Liver (tissue), 9 donors: ENCODE data around the gene ZNF354C. TPM values are rescaled to one million over a fixed set of nuclear protein-coding genes. Genes with fewer than 3 reads are reported as not detected.

ENCODE experiments used
- DNase-seq: peaks from one replicate; pipeline ENCODE4 v3.0.0-alpha.2; 2017; ENCODE audit warnings: low spot score
- H3K27ac ChIP-seq, 2 donors: one replicate each; pipeline ENCODE4 v1.7.0; 2013; ENCODE audit warnings: inconsistent platforms in 2 of 2, low read length in 2 of 2, control low read depth in 1 of 2, low read depth in 1 of 2, mild to moderate bottlenecking in 1 of 2
- H3K27me3 ChIP-seq, 4 donors: one replicate each; pipeline versions ENCODE4 v1.6.1 to v1.7.0; 2013; ENCODE audit warnings: low read length in 3 of 4, inconsistent platforms in 1 of 4, mild to moderate bottlenecking in 1 of 4, moderate library complexity in 1 of 4; ENCODE audit not compliant: control insufficient read depth in 4 of 4, insufficient read depth in 4 of 4
- H3K36me3 ChIP-seq, 4 donors: one replicate each; pipeline versions ENCODE4 v1.6.1 to v1.7.0; 2013; ENCODE audit warnings: low read length in 3 of 4, mild to moderate bottlenecking in 3 of 4, low read depth in 1 of 4, moderate library complexity in 1 of 4; ENCODE audit not compliant: control insufficient read depth in 4 of 4, insufficient read depth in 3 of 4
- H3K4me1 ChIP-seq, 4 donors: one replicate each; pipeline versions ENCODE4 v1.6.1 to v1.7.0; 2013; ENCODE audit warnings: low read length in 3 of 4, mild to moderate bottlenecking in 3 of 4, moderate library complexity in 1 of 4; ENCODE audit not compliant: control insufficient read depth in 4 of 4, insufficient read depth in 4 of 4
- H3K4me3 ChIP-seq, 3 donors: one replicate each; pipeline versions ENCODE4 v1.6.1 to v1.7.0; 2013; ENCODE audit warnings: low read length in 3 of 3, control low read depth in 1 of 3, low read depth in 1 of 3, mild to moderate bottlenecking in 1 of 3
- H3K9ac ChIP-seq, 2 donors: one replicate each; pipeline ENCODE4 v1.7.0; 2013; ENCODE audit warnings: low read length in 2 of 2, mild to moderate bottlenecking in 2 of 2, moderate library complexity in 2 of 2, control low read depth in 1 of 2, low read depth in 1 of 2
- H3K9me3 ChIP-seq, 4 donors: one replicate each; pipeline versions ENCODE4 v1.6.1 to v1.7.0; 2013; ENCODE audit warnings: low read length in 3 of 4; ENCODE audit not compliant: control insufficient read depth in 4 of 4
- ATF3 ChIP-seq: IDR thresholded peaks from 2 replicates; pipeline ENCODE4 v1.6.1; 2016; ENCODE audit warnings: antibody characterized with exemption
- GABPA ChIP-seq, 2 donors: IDR thresholded peaks in 1 of 2; conservative IDR thresholded peaks in 1 of 2; 2 replicates each; pipeline ENCODE4 v1.6.1; 2016; ENCODE audit warnings: antibody characterized with exemption in 2 of 2, mild to moderate bottlenecking in 1 of 2, moderate library complexity in 1 of 2
- HNF4A ChIP-seq, 2 donors: conservative IDR thresholded peaks; 2 replicates each; pipeline ENCODE4 v1.6.1; 2016; ENCODE audit warnings: antibody characterized with exemption in 2 of 2, mild to moderate bottlenecking in 2 of 2
- HNF4G ChIP-seq: IDR thresholded peaks from 2 replicates; pipeline ENCODE4 v1.6.1; 2016; ENCODE audit warnings: antibody characterized with exemption
- JUND ChIP-seq, 2 donors: IDR thresholded peaks; 2 replicates each; pipeline ENCODE4 v1.6.1; 2016; ENCODE audit warnings: antibody characterized with exemption in 2 of 2
- MAX ChIP-seq: IDR thresholded peaks from 2 replicates; pipeline ENCODE4 v1.6.1; 2016; ENCODE audit warnings: antibody characterized with exemption
- REST ChIP-seq: IDR thresholded peaks from 2 replicates; pipeline ENCODE4 v1.6.1; 2016; ENCODE audit warnings: antibody characterized with exemption, mild to moderate bottlenecking
- RXRA ChIP-seq, 2 donors: IDR thresholded peaks; 2 replicates each; pipeline ENCODE4 v1.6.1; 2017 to 2018; ENCODE audit warnings: antibody characterized with exemption in 2 of 2, mild to moderate bottlenecking in 1 of 2
- YY1 ChIP-seq: IDR thresholded peaks from 2 replicates; pipeline ENCODE4 v1.6.1; 2016; ENCODE audit warnings: antibody characterized with exemption, mild to moderate bottlenecking
- WGBS: extraction: QIAGEN DNeasy Blood & Tissue Kit; methylation state at CpG from one replicate; pipeline ENCODE4 v1.1.7; 2013; 5-methylcytosine and 5-hydroxymethylcytosine counted together
- polyA plus RNA-seq, 2 donors: library from polyadenylated mRNA; stranded (reverse) in 1 of 2; unstranded in 1 of 2; fragments of 200-250 nt in 1 of 2; fragments of >200 nt in 1 of 2; fragmentation: Nextera tagmentation in 1 of 2; extraction: Ambion mirVana in 1 of 2; gene quantifications; one replicate each; pipeline versions ENCODE4 v1.2.1 to v1.2.3, GENCODE V29; 2013 to 2015
- total RNA-seq, 2 donors: library from RNA; depleted of rRNA; stranded (reverse); fragments of >200 nt; gene quantifications; one replicate each; pipeline ENCODE4 v1.2.3, GENCODE V29; 2014
- TF ChIP-seq, protein P1 (sequence below): fragments of 150-350 bp; IDR thresholded peaks from 2 replicates; pipeline ENCODE4 v1.5.1; 2017; ENCODE audit warnings: improper control_type of control experiment, low read depth, low read length; ENCODE audit not compliant: missing input control
- donor health status: healthy.
- donor health status: healthy.
- donor health status: healthy.
- donor health status: healthy.
- donor health status: healthy.

Gene ZNF354C
- total and polyA plus RNA-seq, 4 donors = 0.49 to 2.8 (median 1.6) TPM

GRCh38 chr5:179079165-179079987 is 19.2 kb downstream of the ZNF354C start:
- H3K36me3 ChIP-seq = peaks cover 7 to 61% (median 46%) of the 10 kb centered on the region in 4 donors
- peak overlapping the region in 2 of 3 donors; percentile 62 to 63 for H3K4me3 ChIP-seq
- H3K27ac ChIP-seq = no peak overlapping the region
- DNase-seq = no peak
- H3K4me1 ChIP-seq = no peaks in the 10 kb centered on the region
- TF ChIP-seq MAX = no peak
- no peak for TF ChIP-seq HNF4A (conservative IDR thresholded peaks at IDR 0.05)
- TF ChIP-seq YY1 = no peak
- no peak for TF ChIP-seq HNF4G
- TF ChIP-seq, protein P1, sequence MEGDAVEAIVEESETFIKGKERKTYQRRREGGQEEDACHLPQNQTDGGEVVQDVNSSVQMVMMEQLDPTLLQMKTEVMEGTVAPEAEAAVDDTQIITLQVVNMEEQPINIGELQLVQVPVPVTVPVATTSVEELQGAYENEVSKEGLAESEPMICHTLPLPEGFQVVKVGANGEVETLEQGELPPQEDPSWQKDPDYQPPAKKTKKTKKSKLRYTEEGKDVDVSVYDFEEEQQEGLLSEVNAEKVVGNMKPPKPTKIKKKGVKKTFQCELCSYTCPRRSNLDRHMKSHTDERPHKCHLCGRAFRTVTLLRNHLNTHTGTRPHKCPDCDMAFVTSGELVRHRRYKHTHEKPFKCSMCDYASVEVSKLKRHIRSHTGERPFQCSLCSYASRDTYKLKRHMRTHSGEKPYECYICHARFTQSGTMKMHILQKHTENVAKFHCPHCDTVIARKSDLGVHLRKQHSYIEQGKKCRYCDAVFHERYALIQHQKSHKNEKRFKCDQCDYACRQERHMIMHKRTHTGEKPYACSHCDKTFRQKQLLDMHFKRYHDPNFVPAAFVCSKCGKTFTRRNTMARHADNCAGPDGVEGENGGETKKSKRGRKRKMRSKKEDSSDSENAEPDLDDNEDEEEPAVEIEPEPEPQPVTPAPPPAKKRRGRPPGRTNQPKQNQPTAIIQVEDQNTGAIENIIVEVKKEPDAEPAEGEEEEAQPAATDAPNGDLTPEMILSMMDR = no peak
- no peak for TF ChIP-seq RXRA (IDR thresholded peaks at IDR 0.05)
- no peak for TF ChIP-seq REST
- 97% methylated on average over 11 of the region's 11 CpGs for WGBS
- H3K9me3 ChIP-seq = peaks cover 52 to 92% (median 79%) of the 10 kb centered on the region in 4 donors
- no peak overlapping the region for H3K9ac ChIP-seq
- H3K27me3 ChIP-seq = no peaks in the 10 kb centered on the region

DNA sequence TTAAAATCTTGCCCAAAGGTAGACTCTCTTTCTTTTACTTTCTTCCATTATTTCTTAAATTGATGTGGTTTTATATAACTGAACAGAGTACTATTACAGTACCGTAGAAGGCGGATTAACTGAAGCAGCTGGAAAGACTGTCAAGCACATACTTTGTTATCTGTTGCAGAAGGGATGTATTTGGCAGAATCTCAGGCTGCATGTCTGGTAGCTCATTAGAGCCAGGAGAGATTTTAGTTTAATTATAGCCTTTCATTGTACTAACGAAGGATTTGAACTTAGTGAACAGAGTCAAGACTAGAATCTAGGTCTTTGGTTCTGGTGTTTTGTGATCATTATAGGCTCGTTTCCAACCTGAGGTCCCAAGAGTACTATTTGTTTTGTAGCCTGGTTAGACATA is 20.6 kb downstream of the ZNF354C start:
- H3K9ac ChIP-seq = no peak overlapping the region
- peak overlapping the region in 1 of 3 donors; percentile 44 for H3K4me3 ChIP-seq
- 96% methylated on average over 4 of the region's 4 CpGs for WGBS
- H3K27ac ChIP-seq = no peak overlapping the region
- no peaks in the 10 kb centered on the region for H3K4me1 ChIP-seq
- H3K36me3 ChIP-seq = peaks cover 7 to 53% (median 45%) of the 10 kb centered on the region in 4 donors
- H3K9me3 ChIP-seq = peaks cover 56 to 96% (median 78%) of the 10 kb centered on the region in 4 donors
- no peak for TF ChIP-seq HNF4A (conservative IDR thresholded peaks at IDR 0.05)
- no peak for TF ChIP-seq MAX
- no peak for TF ChIP-seq JUND (IDR thresholded peaks at IDR 0.05)
- no peak for TF ChIP-seq ATF3
- TF ChIP-seq GABPA (IDR thresholded peaks at IDR 0.05 in 1 of 2, conservative IDR thresholded peaks at IDR 0.05 in 1 of 2) = no peak
- no peaks in the 10 kb centered on the region for H3K27me3 ChIP-seq
- DNase-seq = no peak
